ENCODE results near the gene ATG16L2. TPM values are rescaled to one million over a fixed set of nuclear protein-coding genes. Genes with fewer than 3 reads are reported as not detected.

Gene ATG16L2
- total and polyA plus RNA-seq, 9 of the 15 experiments (the other 6 are each of a cell fraction or from before 2014, with no cell fraction given) = 0.18 to 11.2 (median 6.2) TPM

GRCh38 chr11:72824811-72825505 lies 10.7 kb downstream of the ATG16L2 start:
- H3K36me3 ChIP-seq (ENCODE audit: control insufficient read depth, insufficient read depth, low read length) = no peaks in the 10 kb centered on the region
- FAIRE-seq (no peak), ATAC-seq (no peak), DNase-seq (ENCODE audit: extremely low read depth in 1 of 4, low spot score in 3 of 4) (no peak)
- H3K4me2 ChIP-seq (ENCODE audit: insufficient read depth, low read length) = no peak overlapping the region
- no TSS peak for BruUV-seq (replicated peaks)
- no peak overlapping the region for H2AFZ ChIP-seq (ENCODE audit: low read depth, low read length)
- TF ChIP-seq DEAF1 (CRISPR knock-in tag; IDR thresholded peaks at IDR 0.05) = no peak
- TF ChIP-seq POLR2G (IDR thresholded peaks at IDR 0.05; ENCODE audit: low read depth, low read length) = 0 out of 2 replicates have a peak, but pooled peaks have one; percentile 44
- no peak for TF ChIP-seq ZKSCAN3 (CRISPR knock-in tag; IDR thresholded peaks at IDR 0.05)
- POLR2A ChIA-PET = interaction anchor here (0.6 to 1.4 kb wide), 3 partner anchors 8 to 1925 kb away, joined by 3 to 4 read pairs (median 3); no protein-coding TSS in a partner anchor
- no peaks in the 10 kb centered on the region for H3K9me3 ChIP-seq (replicated peaks; ENCODE audit: control insufficient read depth, insufficient read depth, low read depth, low read length)
- no peak overlapping the region for H3K4me3 ChIP-seq
- no peaks in the 10 kb centered on the region for H3K9me1 ChIP-seq (ENCODE audit: control insufficient read depth, insufficient read depth, low read length)
- H3K27ac ChIP-seq (ENCODE audit: extremely low read depth, low read depth, low read length) = no peak overlapping the region
- H3K79me2 ChIP-seq (ENCODE audit: control insufficient read depth, insufficient read depth, low read length) = no peaks in the 10 kb centered on the region
- no peaks in the 10 kb centered on the region for H4K20me1 ChIP-seq (replicated peaks; ENCODE audit: control insufficient read depth, insufficient read depth, low read length)
- H3K9ac ChIP-seq (ENCODE audit: insufficient read depth in 1 of 2, low read depth in 2 of 2, low read length in 2 of 2) = peak overlapping the region in 1 of 2 experiments; percentile 10; a peak in 1 of 4 replicates
- intact Hi-C loops (cut with micrococcal nuclease) = no loop called here
- H3K27me3 ChIP-seq (ENCODE audit: control insufficient read depth in 2 of 2, insufficient read depth in 2 of 2, low read length in 2 of 2) = no peaks in the 10 kb centered on the region
- WGBS (ENCODE audit: insufficient coverage, low coverage, missing lambda C conversion rate) = 42% methylated on average over 12 of the region's 15 CpGs
- H3K4me1 ChIP-seq (replicated peaks in 1 of 2; ENCODE audit: control insufficient read depth in 2 of 2, insufficient read depth in 2 of 2, low read length in 2 of 2) = peaks cover 0 to 38% of the 10 kb centered on the region in 2 experiments; a peak in 2 of 5 replicates
- CTCF ChIA-PET (ENCODE audit: low intra/inter-chr PET ratio) = interaction anchor here (0.9 kb wide), 1 partner anchor 16 kb away, joined by 6 read pairs; no protein-coding TSS in a partner anchor
- in situ Hi-C loops (cut with MboI) = loop anchor here (5.0 kb wide), 1 partner anchor 417 kb away; no protein-coding TSS in a partner anchor

All from K562 (cell line).